SK-N-SH (cell line): ENCODE data around the gene RIT1. TPM values are rescaled to one million over a fixed set of nuclear protein-coding genes. Genes with fewer than 3 reads are reported as not detected.

ENCODE experiments used
- CTCF ChIA-PET: fragments of 300-600, 350-600 bp; formaldehyde crosslinking; extraction: SDS; loops from one replicate; lab custom pipeline; 2021; lab: Yijun Ruan, JAX
- POLR2A ChIA-PET: fragments of 350-600 bp; sonication (Branson Sonifier 250); formaldehyde crosslinking; extraction: SDS; loops from one replicate; lab custom pipeline; 2020; ENCODE audit warnings: antibody characterized with exemption, inconsistent platforms; lab: Yijun Ruan, JAX
- DNase-seq: peaks from one replicate; pipeline ENCODE4 v3.0.0; 2012
- H2AFZ ChIP-seq: fragments of 200-600 bp; sonication (generic); 2 replicates; pipeline ENCODE4 v1.8.1; 2016; ENCODE audit warnings: antibody characterized with exemption, mild to moderate bottlenecking, low read depth
- H3F3A ChIP-seq: fragments of 200-600 bp; sonication (generic); replicated peaks from 2 replicates; pipeline ENCODE3; 2016; ENCODE audit warnings: antibody characterized with exemption, mild to moderate bottlenecking; ENCODE audit not compliant: insufficient read depth
- H3K27ac ChIP-seq, 2 experiments: fragments of 200-500 bp in 1 of 2; fragments of 200-600 bp in 1 of 2; sonication (Bioruptor generic) in 1 of 2; sonication (generic), shearing (Covaris generic) in 1 of 2; 2 replicates each; pipeline versions ENCODE4 v1.5.1 to v1.6.1; 2014 to 2016; ENCODE audit warnings: low read depth in 2 of 2, inconsistent platforms in 1 of 2, low read length in 1 of 2, mild to moderate bottlenecking in 1 of 2, mixed read lengths in 1 of 2
- H3K27me3 ChIP-seq: fragments of 200-600 bp; sonication (generic), shearing (Covaris generic); 2 replicates; pipeline ENCODE4 v1.6.1; 2016; ENCODE audit warnings: mixed run types; ENCODE audit not compliant: insufficient read depth
- H3K36me3 ChIP-seq, 2 experiments: fragments of 200-500 bp in 1 of 2; fragments of 200-600 bp in 1 of 2; sonication (Bioruptor generic) in 1 of 2; sonication (generic) in 1 of 2; replicated peaks in 1 of 2; 2 replicates each; pipeline versions ENCODE3 to v1.5.1; 2014 to 2016; ENCODE audit warnings: low read length in 1 of 2, mild to moderate bottlenecking in 1 of 2; ENCODE audit not compliant: insufficient read depth in 2 of 2, control insufficient read depth in 1 of 2
- H3K4me1 ChIP-seq, 2 experiments: fragments of 200-500 bp in 1 of 2; fragments of 200-600 bp in 1 of 2; sonication (Bioruptor generic) in 1 of 2; sonication (generic), shearing (Covaris generic) in 1 of 2; 2 replicates each; pipeline versions ENCODE4 v1.5.1 to v1.6.1; 2014 to 2016; ENCODE audit warnings: low read depth in 1 of 2, low read length in 1 of 2, mixed run types in 1 of 2; ENCODE audit not compliant: insufficient read depth in 2 of 2, control insufficient read depth in 1 of 2
- H3K4me2 ChIP-seq: fragments of 200-600 bp; sonication (generic), shearing (Covaris generic); 2 replicates; pipeline ENCODE4 v1.6.1; 2017; ENCODE audit warnings: mixed run types
- H3K4me3 ChIP-seq, 2 experiments: fragments of 200-500 bp in 1 of 2; fragments of 200-600 bp in 1 of 2; sonication (Bioruptor generic) in 1 of 2; sonication (generic), shearing (Covaris generic) in 1 of 2; 2 replicates each; pipeline versions ENCODE4 v1.5.1 to v1.8.1; 2014 to 2016; ENCODE audit warnings: low read depth in 2 of 2, inconsistent platforms in 1 of 2, low read length in 1 of 2, mild to moderate bottlenecking in 1 of 2, mixed read lengths in 1 of 2, moderate library complexity in 1 of 2
- H3K79me2 ChIP-seq: fragments of 200-600 bp; sonication (generic); 2 replicates; pipeline ENCODE4 v1.8.1; 2017; ENCODE audit warnings: mild to moderate bottlenecking; ENCODE audit not compliant: insufficient read depth
- H3K9ac ChIP-seq: fragments of 200-600 bp; sonication (generic); 2 replicates; pipeline ENCODE4 v1.6.1; 2017; ENCODE audit warnings: mixed run types
- H3K9me2 ChIP-seq: fragments of 200-600 bp; sonication (generic); 2 replicates; pipeline ENCODE4 v1.6.1; 2017; ENCODE audit warnings: mixed run types
- H3K9me3 ChIP-seq: fragments of 200-600 bp; sonication (generic); 2 replicates; pipeline ENCODE4 v1.6.1; 2017; ENCODE audit warnings: mixed run types, mild to moderate bottlenecking, moderate library complexity
- H4K20me1 ChIP-seq: fragments of 200-600 bp; sonication (generic); 2 replicates; pipeline ENCODE4 v1.6.1; 2017; ENCODE audit warnings: mild to moderate bottlenecking, mixed run types; ENCODE audit not compliant: insufficient read depth
- CHD2 ChIP-seq: fragments of 150-350 bp; IDR thresholded peaks from 2 replicates; pipeline ENCODE4 v1.6.1; 2018; ENCODE audit warnings: low read length; ENCODE audit not compliant: partially characterized antibody
- CTCF ChIP-seq: fragments of 200-600 bp; sonication (generic); IDR thresholded peaks from 2 replicates; pipeline ENCODE4 v1.6.1; 2017; ENCODE audit warnings: antibody characterized with exemption, mild to moderate bottlenecking, moderate library complexity
- ELF1 ChIP-seq: IDR thresholded peaks from 2 replicates; pipeline ENCODE4 v1.4.0; 2012
- EP300 ChIP-seq, 2 experiments: IDR thresholded peaks; 2 replicates each; pipeline versions ENCODE4 v1.4.0 to v1.6.1; 2012; ENCODE audit warnings: borderline replicate concordance in 1 of 2, low read depth in 1 of 2, low read length in 1 of 2
- EZH2phosphoT487 ChIP-seq: fragments of 200-600 bp; sonication (generic); IDR thresholded peaks from 2 replicates; pipeline ENCODE4 v1.6.1; 2017; ENCODE audit warnings: low read depth, mixed run types, mild to moderate bottlenecking, antibody characterized with exemption, moderate library complexity, borderline replicate concordance
- FOXJ3 ChIP-seq: sonication (generic); formaldehyde crosslinking; IDR thresholded peaks from 2 replicates; pipeline ENCODE4 v1.5.1; 2020; ENCODE audit warnings: mild to moderate bottlenecking, missing genetic modification reagents
- JUND ChIP-seq: IDR thresholded peaks from 2 replicates; pipeline ENCODE4 v1.4.0; 2012
- MEF2A ChIP-seq: IDR thresholded peaks from 2 replicates; pipeline ENCODE4 v1.4.0; 2012; ENCODE audit warnings: low read depth, borderline replicate concordance
- MXI1 ChIP-seq: IDR thresholded peaks from 2 replicates; pipeline ENCODE4 v1.6.1; 2012; ENCODE audit warnings: mild to moderate bottlenecking, low read depth, low read length, improper control_type of control experiment
- NFIC ChIP-seq: IDR thresholded peaks from 2 replicates; pipeline ENCODE4 v1.4.0; 2012; ENCODE audit warnings: borderline replicate concordance
- RAD21 ChIP-seq: IDR thresholded peaks from 2 replicates; pipeline ENCODE4 v1.6.1; 2012; ENCODE audit warnings: mild to moderate bottlenecking, low read length
- RCOR1 ChIP-seq: fragments of 150-350 bp; IDR thresholded peaks from 2 replicates; pipeline ENCODE4 v1.6.1; 2017; ENCODE audit warnings: antibody characterized with exemption, low read length
- REST ChIP-seq: IDR thresholded peaks from 2 replicates; pipeline ENCODE4 v1.6.1; 2012; ENCODE audit warnings: mild to moderate bottlenecking, low read depth, low read length, moderate library complexity
- SIN3A ChIP-seq: IDR thresholded peaks from 2 replicates; pipeline ENCODE4 v1.6.1; 2012; ENCODE audit warnings: low read depth, mild to moderate bottlenecking, low read length, moderate library complexity, borderline replicate concordance
- TCF12 ChIP-seq: IDR thresholded peaks from 2 replicates; pipeline ENCODE4 v1.4.0; 2012
- TEAD4 ChIP-seq: IDR thresholded peaks from 2 replicates; pipeline ENCODE4 v1.4.0; 2012; ENCODE audit warnings: mild to moderate bottlenecking, borderline replicate concordance; ENCODE audit not compliant: insufficient read depth
- USF2 ChIP-seq: fragments of 150-350 bp; IDR thresholded peaks from 2 replicates; pipeline ENCODE4 v1.6.1; 2017; ENCODE audit warnings: antibody characterized with exemption, low read length, low read depth, borderline replicate concordance
- YY1 ChIP-seq: IDR thresholded peaks from 2 replicates; pipeline ENCODE4 v1.4.0; 2012; ENCODE audit warnings: low read depth, mild to moderate bottlenecking
- whole genome bisulfite sequencing: methylation state at CpG from one replicate; pipeline ENCODE4 v1.1.6; 2017; ENCODE audit warnings: low lambda C conversion rate; 5-methylcytosine and 5-hydroxymethylcytosine counted together
- polyA plus RNA-seq, 3 experiments: library from polyadenylated mRNA; depleted of rRNA; stranded (reverse); fragments of >200 nt; gene quantifications; 2 replicates each; pipeline ENCODE4 v1.2.3, GENCODE V29; 2012

Gene RIT1
- polyA plus RNA-seq, 1 of the 3 experiments (the other 2 are of a cell fraction) = 28.8 TPM

- CTCF ChIA-PET = no interaction called here
- no peak for DNase-seq
- Histone ChIP-seq H3K36me3 (peaks cover 13 to 17% of the 10 kb centered on the region in 2 experiments), H3F3A (no peaks in the 10 kb centered on the region), H3K4me2 (no peak overlapping the region), H3K79me2 (peaks cover 56% of the 10 kb centered on the region), H4K20me1 (no peaks in the 10 kb centered on the region), H3K4me3 (no peak overlapping the region), H3K9me2 (no peaks in the 10 kb centered on the region), H3K27me3 (no peaks in the 10 kb centered on the region), H2AFZ (no peak overlapping the region), H3K4me1 (peaks cover 0 to 22% of the 10 kb centered on the region in 2 experiments; a peak in 3 of 4 replicates), H3K9me3 (no peaks in the 10 kb centered on the region), H3K9ac (no peak overlapping the region), H3K27ac (no peak overlapping the region)
- whole genome bisulfite sequencing = 95% methylated on average over 7 of the region's 8 CpGs
- no peak for TF ChIP-seq CHD2
- TF ChIP-seq EP300 (IDR thresholded peaks at IDR 0.05; ENCODE audit: borderline replicate concordance in 1 of 2, low read depth in 1 of 2, low read length in 1 of 2) = no peak
- TF ChIP-seq RCOR1 = no peak
- TF ChIP-seq TCF12 = no peak
- no peak for TF ChIP-seq MXI1
- no peak for TF ChIP-seq SIN3A
- no peak for TF ChIP-seq RAD21
- no peak for TF ChIP-seq YY1
- no peak for TF ChIP-seq NFIC
- TF ChIP-seq TEAD4 = no peak
- TF ChIP-seq MEF2A = no peak
- no peak for TF ChIP-seq USF2
- TF ChIP-seq JUND = no peak
- TF ChIP-seq FOXJ3 = no peak
- POLR2A ChIA-PET = no interaction called here
Measured at GRCh38 chr1:155867766-155868165, 43.4 kb downstream of the RIT1 start.

- Histone ChIP-seq H3K4me3 (no peak overlapping the region), H3K36me3 (peaks cover 4 to 9% of the 10 kb centered on the region in 2 experiments), H3F3A (peaks cover 15% of the 10 kb centered on the region), H3K9ac (no peak overlapping the region), H3K27me3 (no peaks in the 10 kb centered on the region), H3K9me3 (no peaks in the 10 kb centered on the region), H2AFZ (no peak overlapping the region), H3K9me2 (no peaks in the 10 kb centered on the region), H3K4me2 (no peak overlapping the region), H3K4me1 (peaks cover 9 to 10% of the 10 kb centered on the region in 2 experiments; a peak in 3 of 4 replicates), H3K79me2 (peaks cover 66% of the 10 kb centered on the region), H3K27ac (no peak overlapping the region), H4K20me1 (no peaks in the 10 kb centered on the region)
- DNase-seq = no peak
- CTCF ChIA-PET = no interaction called here
- POLR2A ChIA-PET = no interaction called here
- TF ChIP-seq EZH2phosphoT487 (no peak), CTCF (no peak), REST (no peak), ELF1 (no peak), MEF2A (no peak), CHD2 (no peak), JUND (no peak)
Measured at GRCh38 chr1:155864393-155864792, 46.8 kb downstream of the RIT1 start.
